Astrocyte (in vitro differentiated cells and primary cell): ENCODE data around the gene CCDC38. TPM values are rescaled to one million over a fixed set of nuclear protein-coding genes. Genes with fewer than 3 reads are reported as not detected.

Experiments used
- DNase-seq: peaks from one replicate; pipeline ENCODE4 v3.0.0-alpha.2; 2010; ENCODE audit warnings: low read depth
- FAIRE-seq: peaks from 2 replicates; lab custom pipeline; 2011; peaks lifted over from hg19 to GRCh38; lab: Jason Lieb, UNC
- H2AFZ ChIP-seq: 2 replicates; pipeline ENCODE4 v1.6.0; 2012; ENCODE audit warnings: low read depth, low read length, inconsistent platforms
- H3K27ac ChIP-seq: 2 replicates; pipeline ENCODE4 v1.5.1; 2011; ENCODE audit warnings: low read depth, low read length, inconsistent platforms
- H3K27me3 ChIP-seq: 2 replicates; pipeline ENCODE4 v1.6.0; 2011; ENCODE audit warnings: low read length, inconsistent platforms; ENCODE audit not compliant: insufficient read depth
- H3K36me3 ChIP-seq: 2 replicates; pipeline ENCODE4 v1.5.1; 2011; ENCODE audit warnings: low read length, inconsistent platforms; ENCODE audit not compliant: insufficient read depth
- H3K4me1 ChIP-seq: 2 replicates; pipeline ENCODE4 v1.5.1; 2011; ENCODE audit warnings: low read length, inconsistent platforms; ENCODE audit not compliant: insufficient read depth
- H3K4me2 ChIP-seq: 2 replicates; pipeline ENCODE4 v1.6.0; 2012; ENCODE audit warnings: low read length, inconsistent platforms
- H3K4me3 ChIP-seq: 2 replicates; pipeline ENCODE4 v1.5.1; 2011; ENCODE audit warnings: low read depth, mild to moderate bottlenecking, low read length, inconsistent platforms; ENCODE audit not compliant: insufficient read depth
- H3K79me2 ChIP-seq: 2 replicates; pipeline ENCODE4 v1.6.0; 2012; ENCODE audit warnings: mild to moderate bottlenecking, low read length, inconsistent platforms; ENCODE audit not compliant: insufficient read depth
- H3K9ac ChIP-seq: 2 replicates; pipeline ENCODE4 v1.6.0; 2012; ENCODE audit warnings: mild to moderate bottlenecking, low read length, inconsistent platforms
- H3K9me3 ChIP-seq: 2 replicates; pipeline ENCODE4 v1.5.1; 2012; ENCODE audit warnings: low read depth, mild to moderate bottlenecking, low read length, inconsistent platforms; ENCODE audit not compliant: insufficient read depth
- H4K20me1 ChIP-seq: 2 replicates; pipeline ENCODE4 v1.6.0; 2012; ENCODE audit warnings: low read length, inconsistent platforms; ENCODE audit not compliant: insufficient read depth
- H3K27ac Mint-ChIP-seq: one replicate; pipeline ENCODE4 v1.8.0; 2021; ENCODE audit warnings: mild to moderate bottlenecking, mixed read lengths; ENCODE audit not compliant: unreplicated experiment
- H3K27me3 Mint-ChIP-seq: one replicate; pipeline ENCODE4 v1.8.0; 2021; ENCODE audit warnings: low read depth, mixed read lengths; ENCODE audit not compliant: unreplicated experiment
- H3K36me3 Mint-ChIP-seq: one replicate; pipeline ENCODE4 v1.8.0; 2021; ENCODE audit warnings: low read depth, mixed read lengths; ENCODE audit not compliant: unreplicated experiment
- H3K4me1 Mint-ChIP-seq: one replicate; pipeline ENCODE4 v1.8.0; 2021; ENCODE audit warnings: low read depth, mixed read lengths; ENCODE audit not compliant: unreplicated experiment
- H3K4me3 Mint-ChIP-seq: one replicate; pipeline ENCODE4 v1.8.0; 2021; ENCODE audit warnings: mild to moderate bottlenecking, moderate library complexity, mixed read lengths; ENCODE audit not compliant: unreplicated experiment
- H3K9me3 Mint-ChIP-seq: one replicate; pipeline ENCODE4 v1.8.0; 2021; ENCODE audit warnings: mild to moderate bottlenecking, mixed read lengths; ENCODE audit not compliant: unreplicated experiment
- CTCF ChIP-seq: IDR thresholded peaks from 2 replicates; pipeline ENCODE4 v1.5.1; 2011; ENCODE audit warnings: low read depth, mild to moderate bottlenecking, inconsistent platforms, low read length, moderate library complexity; ENCODE audit not compliant: insufficient read depth
- EZH2 ChIP-seq: IDR thresholded peaks from 2 replicates; pipeline ENCODE4 v1.6.1; 2012; ENCODE audit warnings: mild to moderate bottlenecking, low read length, inconsistent platforms; ENCODE audit not compliant: insufficient read depth
- total RNA-seq: library from RNA; stranded (reverse); gene quantifications from 2 replicates; pipeline ENCODE4 v1.2.1, GENCODE V29; 2021

The CCDC38 gene
- total RNA-seq, 1 donor from 2014 or later: 0.07 TPM

GRCh38 chr12:95967301-95967700, 24.9 kb upstream of the CCDC38 start:
- H3K36me3 Mint-ChIP-seq: peaks cover 2% of the 10 kb centered on the region
- FAIRE-seq (no peak), DNase-seq (no peak)
- no peak overlapping the region for H3K27ac Mint-ChIP-seq
- no peaks in the 10 kb centered on the region for H3K36me3 ChIP-seq
- peaks cover 2% of the 10 kb centered on the region for H3K27me3 ChIP-seq
- H3K9me3 Mint-ChIP-seq: no peaks in the 10 kb centered on the region
- H3K4me1 ChIP-seq: no peaks in the 10 kb centered on the region
- no peak overlapping the region for H3K27ac ChIP-seq
- H3K4me3 Mint-ChIP-seq: no peak overlapping the region
- H4K20me1 ChIP-seq: no peaks in the 10 kb centered on the region
- TF ChIP-seq EZH2 (no peak), CTCF (no peak)
- H2AFZ ChIP-seq: no peak overlapping the region
- H3K27me3 Mint-ChIP-seq: no peaks in the 10 kb centered on the region
- no peak overlapping the region for H3K4me3 ChIP-seq
- no peaks in the 10 kb centered on the region for H3K79me2 ChIP-seq
- H3K9ac ChIP-seq: no peak overlapping the region
- H3K9me3 ChIP-seq: no peaks in the 10 kb centered on the region
- H3K4me2 ChIP-seq: no peak overlapping the region
- no peaks in the 10 kb centered on the region for H3K4me1 Mint-ChIP-seq

- no peaks in the 10 kb centered on the region for H3K36me3 ChIP-seq
- no peak overlapping the region for H3K9ac ChIP-seq
- peaks cover 2% of the 10 kb centered on the region for H3K27me3 Mint-ChIP-seq
- DNase-seq: no peak
- H3K27ac ChIP-seq: no peak overlapping the region
- H3K27ac Mint-ChIP-seq: no peak overlapping the region
- FAIRE-seq: no peak
- no peaks in the 10 kb centered on the region for H3K4me1 ChIP-seq
- no peak overlapping the region for H3K4me3 ChIP-seq
- H3K4me3 Mint-ChIP-seq: no peak overlapping the region
- peaks cover 3% of the 10 kb centered on the region for H3K27me3 ChIP-seq
- peaks cover 2% of the 10 kb centered on the region for H3K36me3 Mint-ChIP-seq
- no peaks in the 10 kb centered on the region for H3K9me3 ChIP-seq
- H3K79me2 ChIP-seq: no peaks in the 10 kb centered on the region
- no peak overlapping the region for H2AFZ ChIP-seq
- no peak overlapping the region for H3K4me2 ChIP-seq
- H4K20me1 ChIP-seq: no peaks in the 10 kb centered on the region
- no peaks in the 10 kb centered on the region for H3K4me1 Mint-ChIP-seq
- TF ChIP-seq CTCF (no peak), EZH2 (no peak)
- no peaks in the 10 kb centered on the region for H3K9me3 Mint-ChIP-seq
These were observed 24.0 kb upstream of the CCDC38 start for GRCh38 chr12:95966287-95966870.

GRCh38 chr12:95963096-95963495, 20.7 kb upstream of the CCDC38 start:
- no peak for DNase-seq
- FAIRE-seq: no peak
- H3K27me3 Mint-ChIP-seq: peaks cover 5% of the 10 kb centered on the region

More at GRCh38 chr12:95963096-95963495, 20.7 kb upstream of the CCDC38 start:
- Histone ChIP-seq H3K9ac (no peak overlapping the region), H4K20me1 (no peaks in the 10 kb centered on the region), H3K27ac (no peak overlapping the region), H3K4me2 (no peak overlapping the region), H3K4me1 (no peaks in the 10 kb centered on the region), H3K27me3 (peaks cover 3% of the 10 kb centered on the region), H3K4me3 (no peak overlapping the region), H2AFZ (no peak overlapping the region), H3K79me2 (no peaks in the 10 kb centered on the region), H3K9me3 (no peaks in the 10 kb centered on the region), H3K36me3 (no peaks in the 10 kb centered on the region)
- Mint-ChIP-seq H3K9me3 (no peaks in the 10 kb centered on the region), H3K4me3 (no peak overlapping the region), H3K36me3 (peaks cover 2% of the 10 kb centered on the region), H3K4me1 (no peaks in the 10 kb centered on the region), H3K27ac (no peak overlapping the region)
- TF ChIP-seq CTCF: no peak
- TF ChIP-seq EZH2: no peak
